GM12878 (cell line): ENCODE results near the gene TTC31. TPM values are rescaled to one million over a fixed set of nuclear protein-coding genes. Genes with fewer than 3 reads are reported as not detected.

ENCODE experiments used
- CEBPZ ChIP-seq: fragments of 150-350 bp; IDR thresholded peaks from 2 replicates; pipeline ENCODE4 v1.6.1; 2016; ENCODE audit warnings: low read depth, low read length
- E2F8 ChIP-seq: fragments of 450-650 bp; IDR thresholded peaks from 2 replicates; pipeline ENCODE4 v1.6.1; 2018; ENCODE audit warnings: mild to moderate bottlenecking, low read depth, moderate library complexity; ENCODE audit not compliant: partially characterized antibody
- EGR1 ChIP-seq, 2 experiments: IDR thresholded peaks; 1 replicate in 1 of 2; 2 replicates in 1 of 2; pipeline ENCODE4 v1.6.1; 2011 to 2012; ENCODE audit warnings: low read depth in 2 of 2, low read length in 2 of 2, borderline replicate concordance in 1 of 2, mild to moderate bottlenecking in 1 of 2, moderate library complexity in 1 of 2
- FOS ChIP-seq: IDR thresholded peaks from 3 replicates; pipeline ENCODE4 v1.6.1; 2011; ENCODE audit warnings: borderline replicate concordance; ENCODE audit not compliant: insufficient read length; ENCODE audit errors: extremely low read depth
- KAT2A ChIP-seq: conservative IDR thresholded peaks from 2 replicates; pipeline ENCODE4 v1.6.1; 2011; ENCODE audit warnings: low read depth, low read length; ENCODE audit not compliant: control insufficient read depth
- NFXL1 ChIP-seq: fragments of 450-650 bp; IDR thresholded peaks from 2 replicates; pipeline ENCODE4 v1.6.1; 2017; ENCODE audit warnings: antibody characterized with exemption, mild to moderate bottlenecking, borderline replicate concordance
- NKRF ChIP-seq: fragments of 450-650 bp; conservative IDR thresholded peaks from 2 replicates; pipeline ENCODE4 v1.6.1; 2017; ENCODE audit warnings: mild to moderate bottlenecking, moderate library complexity
- REST ChIP-seq: IDR thresholded peaks from 2 replicates; pipeline ENCODE4 v1.6.1; 2012; ENCODE audit warnings: mild to moderate bottlenecking, low read depth, low read length
- SMC3 ChIP-seq: IDR thresholded peaks from 2 replicates; pipeline ENCODE4 v1.6.1; 2011; ENCODE audit warnings: low read length, improper control_type of control experiment, borderline replicate concordance
- polyA plus RNA-seq, 11 experiments: library from polyadenylated mRNA; depleted of rRNA in 4 of 11; unstranded in 6 of 11; stranded (reverse) in 5 of 11; fragments of >200 nt; fragmentation: Nextera tagmentation in 4 of 11; fragmentation: Illumina TruSeq in 1 of 11; extraction: Ambion mirVana in 4 of 11; extraction: Trizol in 1 of 11; gene quantifications; 1 replicate in 1 of 11; 2 replicates in 10 of 11; pipeline versions ENCODE4 v1.2.1 to v1.2.3, GENCODE V29; 2011 to 2016; ENCODE audit warnings: inconsistent platforms in 2 of 11, missing spikeins in 2 of 11, low read depth in 1 of 11
- total RNA-seq, 4 experiments: library from RNA; depleted of rRNA in 3 of 4; stranded (reverse); fragments of >200 nt in 3 of 4; fragmentation: Illumina TruSeq in 1 of 4; extraction: Trizol in 1 of 4; gene quantifications; 2 replicates each; pipeline versions ENCODE4 v1.2.1 to v1.2.3, GENCODE V29; 2013 to 2021
- TF ChIP-seq, protein P1 (sequence below), 3 experiments: IDR thresholded peaks in 2 of 3; conservative IDR thresholded peaks in 1 of 3; 2 replicates each; pipeline ENCODE4 v1.5.1; 2011; ENCODE audit warnings: low read depth in 3 of 3, low read length in 3 of 3, mild to moderate bottlenecking in 3 of 3, control low read depth in 2 of 3, moderate library complexity in 2 of 3, inconsistent platforms in 1 of 3, mixed read lengths in 1 of 3; ENCODE audit not compliant: control insufficient read depth in 2 of 3, insufficient read depth in 1 of 3; ENCODE audit errors: extremely low read depth in 1 of 3
- TF ChIP-seq, protein P2 (sequence below): IDR thresholded peaks from 2 replicates; pipeline ENCODE4 v1.6.1; 2011; ENCODE audit warnings: low read depth, low read length, improper control_type of control experiment, borderline replicate concordance

Gene TTC31
- total and polyA plus RNA-seq, 10 of the 15 experiments (the other 5 are each of a cell fraction or from before 2014, with no cell fraction given), result 6.5 to 34.9 (median 25.9) TPM

- TF ChIP-seq, protein P1, sequence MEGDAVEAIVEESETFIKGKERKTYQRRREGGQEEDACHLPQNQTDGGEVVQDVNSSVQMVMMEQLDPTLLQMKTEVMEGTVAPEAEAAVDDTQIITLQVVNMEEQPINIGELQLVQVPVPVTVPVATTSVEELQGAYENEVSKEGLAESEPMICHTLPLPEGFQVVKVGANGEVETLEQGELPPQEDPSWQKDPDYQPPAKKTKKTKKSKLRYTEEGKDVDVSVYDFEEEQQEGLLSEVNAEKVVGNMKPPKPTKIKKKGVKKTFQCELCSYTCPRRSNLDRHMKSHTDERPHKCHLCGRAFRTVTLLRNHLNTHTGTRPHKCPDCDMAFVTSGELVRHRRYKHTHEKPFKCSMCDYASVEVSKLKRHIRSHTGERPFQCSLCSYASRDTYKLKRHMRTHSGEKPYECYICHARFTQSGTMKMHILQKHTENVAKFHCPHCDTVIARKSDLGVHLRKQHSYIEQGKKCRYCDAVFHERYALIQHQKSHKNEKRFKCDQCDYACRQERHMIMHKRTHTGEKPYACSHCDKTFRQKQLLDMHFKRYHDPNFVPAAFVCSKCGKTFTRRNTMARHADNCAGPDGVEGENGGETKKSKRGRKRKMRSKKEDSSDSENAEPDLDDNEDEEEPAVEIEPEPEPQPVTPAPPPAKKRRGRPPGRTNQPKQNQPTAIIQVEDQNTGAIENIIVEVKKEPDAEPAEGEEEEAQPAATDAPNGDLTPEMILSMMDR (IDR thresholded peaks at IDR 0.05 in 2 of 3, conservative IDR thresholded peaks at IDR 0.05 in 1 of 3; ENCODE audit: control insufficient read depth in 2 of 3, extremely low read depth in 1 of 3, insufficient read depth in 1 of 3, low read depth in 3 of 3, low read length in 3 of 3), result no peak
- TF ChIP-seq NKRF (no peak), NFXL1 (no peak), FOS (peak; percentile 78), REST (no peak), CEBPZ (peak; percentile 78; the same call in 1 of the 2 replicates), EGR1 (IDR thresholded peaks at IDR 0.05; ENCODE audit: borderline replicate concordance in 1 of 2, low read depth in 2 of 2, low read length in 2 of 2) (no peak; a peak in 1 of 3 replicates), E2F8 (no peak), KAT2A (no peak), SMC3 (no peak)
- TF ChIP-seq, protein P2, sequence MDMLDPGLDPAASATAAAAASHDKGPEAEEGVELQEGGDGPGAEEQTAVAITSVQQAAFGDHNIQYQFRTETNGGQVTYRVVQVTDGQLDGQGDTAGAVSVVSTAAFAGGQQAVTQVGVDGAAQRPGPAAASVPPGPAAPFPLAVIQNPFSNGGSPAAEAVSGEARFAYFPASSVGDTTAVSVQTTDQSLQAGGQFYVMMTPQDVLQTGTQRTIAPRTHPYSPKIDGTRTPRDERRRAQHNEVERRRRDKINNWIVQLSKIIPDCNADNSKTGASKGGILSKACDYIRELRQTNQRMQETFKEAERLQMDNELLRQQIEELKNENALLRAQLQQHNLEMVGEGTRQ, result no peak
Observed at GRCh38 chr2:74458132-74458937, 24.5 kb upstream of the TTC31 start, which contains the start of gene WBP1 (continued).
